ENCODE data around the gene RTN4RL2. TPM values are rescaled to one million over a fixed set of nuclear protein-coding genes. Genes with fewer than 3 reads are reported as not detected.

RTN4RL2 gene
- total and polyA plus RNA-seq, 9 of the 15 experiments (the other 6 are each of a cell fraction or from before 2014, with no cell fraction given), result 0.06 to 1.9 (median 0.34) TPM; not detected in 4

GRCh38 chr11:57515332-57516060 is 55.2 kb downstream of the RTN4RL2 start, which contains the start of gene SLC43A1 (continued):
- no peak for TF ChIP-seq ZNF764 (CRISPR knock-in tag; IDR thresholded peaks at IDR 0.05; ENCODE audit: low read depth)
- no peak for TF ChIP-seq SMARCA5 (IDR thresholded peaks at IDR 0.05)
- peak; percentile 62 for TF ChIP-seq SMARCE1 (IDR thresholded peaks at IDR 0.05)
- TF ChIP-seq NFE2 (IDR thresholded peaks at IDR 0.05; ENCODE audit: low read depth), result no peak
- no peak; the same call in 1 of the 2 replicates for TF ChIP-seq FOXP4 (CRISPR knock-in tag; IDR thresholded peaks at IDR 0.05; ENCODE audit: borderline replicate concordance)
- no peak for TF ChIP-seq THRA (IDR thresholded peaks at IDR 0.05)
- TF ChIP-seq ZNF77 (CRISPR knock-in tag; IDR thresholded peaks at IDR 0.05), result no peak
- peak; percentile 14; the same call in 1 of the 2 replicates for TF ChIP-seq BCOR (IDR thresholded peaks at IDR 0.05)
- TF ChIP-seq MED1 (CRISPR knock-in tag; IDR thresholded peaks at IDR 0.05; ENCODE audit: borderline replicate concordance), result no peak
- no peak for TF ChIP-seq BRCA1 (IDR thresholded peaks at IDR 0.05)
- no peak for TF ChIP-seq BRCA1 (CRISPR knock-in tag; IDR thresholded peaks at IDR 0.05)
- no peak for TF ChIP-seq TCF7 (IDR thresholded peaks at IDR 0.05; ENCODE audit: borderline replicate concordance)
- TF ChIP-seq HDGF (IDR thresholded peaks at IDR 0.05), result no peak
- TF ChIP-seq POLR3G (IDR thresholded peaks at IDR 0.05; ENCODE audit: extremely low read depth, insufficient read length, insufficient replicate concordance), result no peak
- no peak for TF ChIP-seq ZBTB1 (CRISPR knock-in tag; IDR thresholded peaks at IDR 0.05; ENCODE audit: borderline replicate concordance, low read depth)
- no peak for TF ChIP-seq TRIM24 (IDR thresholded peaks at IDR 0.05)
- TF ChIP-seq ZNF445 (CRISPR knock-in tag; IDR thresholded peaks at IDR 0.05; ENCODE audit: low read depth), result no peak
- TF ChIP-seq FOSL1 (tag; conservative IDR thresholded peaks at IDR 0.05), result no peak
- no peak for TF ChIP-seq E2F3 (CRISPR knock-in tag; IDR thresholded peaks at IDR 0.05)
- TF ChIP-seq HDAC1 (IDR thresholded peaks at IDR 0.05), result peak in 1 of 2 experiments; percentile 24; a peak in 1 of 4 replicates
- no peak for TF ChIP-seq HBP1 (CRISPR knock-in tag; IDR thresholded peaks at IDR 0.05)
- no peak for TF ChIP-seq ELK3 (CRISPR knock-in tag; IDR thresholded peaks at IDR 0.05)
- TF ChIP-seq TBL1XR1 (IDR thresholded peaks at IDR 0.05; ENCODE audit: low read length in 2 of 2), result no peak
- TF ChIP-seq ETV1 (tag; conservative IDR thresholded peaks at IDR 0.05; ENCODE audit: low read depth), result no peak; the same call in 1 of the 2 replicates
- TF ChIP-seq POLR3A (IDR thresholded peaks at IDR 0.05; ENCODE audit: borderline replicate concordance, extremely low read depth, insufficient read depth, insufficient read length), result no peak
- no peak for TF ChIP-seq HIVEP1 (CRISPR knock-in tag; IDR thresholded peaks at IDR 0.05)
